IMR-90 (cell line): ENCODE measurements around the gene TMPRSS7. TPM values are rescaled to one million over a fixed set of nuclear protein-coding genes. Genes with fewer than 3 reads are reported as not detected.

Source experiments
- ATAC-seq: fragments of 200-7000 bp; cut with Tn5 transposase; 2 replicates; pipeline ENCODE4 v1.9.1; 2020; ENCODE audit warnings: low read depth, mild to moderate bottlenecking, moderate library complexity
- BruUV-seq: library from RNA; stranded (reverse); fragments of 400-500 nt; replicated peaks from 2 replicates; lab custom pipeline; 2021; lab: Mats Ljungman, UMichigan
- CTCF ChIA-PET: fragments of 300-600 bp; formaldehyde crosslinking; extraction: SDS; loops from one replicate; lab custom pipeline; 2021; ENCODE audit warnings: antibody characterized with exemption; lab: Yijun Ruan, JAX
- POLR2A ChIA-PET: fragments of 300-600 bp; sonication (Branson Sonifier 250); formaldehyde crosslinking; loops from one replicate; lab custom pipeline; 2022; ENCODE audit warnings: antibody characterized with exemption; ENCODE audit not compliant: unreplicated experiment; lab: Charles Lee
- DNase-seq: peaks from one replicate; pipeline ENCODE4 v3.0.0; 2013
- H2AFZ ChIP-seq: replicated peaks from 2 replicates; pipeline ENCODE3; 2013; ENCODE audit warnings: low read length, mild to moderate bottlenecking; ENCODE audit not compliant: poor library complexity
- H2AK5ac ChIP-seq: 2 replicates; pipeline ENCODE4 v1.6.1; 2013; ENCODE audit warnings: low read depth, low read length, inconsistent platforms
- H2AK9ac ChIP-seq: replicated peaks from 2 replicates; pipeline ENCODE3; 2013; ENCODE audit warnings: mild to moderate bottlenecking, low read depth, low read length, moderate library complexity; ENCODE audit not compliant: poor library complexity
- H2BK120ac ChIP-seq: 2 replicates; pipeline ENCODE4 v1.6.1; 2013; ENCODE audit warnings: low read depth, low read length, inconsistent platforms
- H2BK15ac ChIP-seq: 3 replicates; pipeline ENCODE4 v1.6.1; 2013; ENCODE audit warnings: low read depth, low read length, inconsistent platforms
- H2BK20ac ChIP-seq: 2 replicates; pipeline ENCODE4 v1.6.1; 2013; ENCODE audit warnings: low read depth, mild to moderate bottlenecking, inconsistent platforms, low read length, moderate library complexity
- H2BK5ac ChIP-seq: 2 replicates; pipeline ENCODE4 v1.6.1; 2013; ENCODE audit warnings: mild to moderate bottlenecking, low read depth, low read length, inconsistent platforms; ENCODE audit not compliant: poor library complexity, severe bottlenecking
- H3K14ac ChIP-seq: replicated peaks from 2 replicates; pipeline ENCODE4 v1.6.1; 2013; ENCODE audit warnings: low read depth, low read length, inconsistent platforms
- H3K18ac ChIP-seq: 2 replicates; pipeline ENCODE4 v1.6.1; 2013; ENCODE audit warnings: low read depth, low read length, control low read depth
- H3K23ac ChIP-seq: 2 replicates; pipeline ENCODE4 v1.6.1; 2013; ENCODE audit warnings: low read depth, low read length, inconsistent platforms
- H3K27ac ChIP-seq: 2 replicates; pipeline ENCODE4 v1.5.1; 2013; ENCODE audit warnings: mild to moderate bottlenecking, control low read depth, low read length; ENCODE audit not compliant: insufficient read depth
- H3K27me3 ChIP-seq: 2 replicates; pipeline ENCODE4 v1.6.1; 2013; ENCODE audit warnings: low read length; ENCODE audit not compliant: control insufficient read depth, insufficient read depth
- H3K36me3 ChIP-seq: 2 replicates; pipeline ENCODE4 v1.6.1; 2013; ENCODE audit warnings: low read length, mixed read lengths; ENCODE audit not compliant: control insufficient read depth, insufficient read depth
- H3K4ac ChIP-seq: 2 replicates; pipeline ENCODE4 v1.6.1; 2013; ENCODE audit warnings: low read depth, low read length, inconsistent platforms
- H3K4me1 ChIP-seq: 2 replicates; pipeline ENCODE4 v1.6.1; 2013; ENCODE audit warnings: low read length, mixed read lengths; ENCODE audit not compliant: control insufficient read depth, insufficient read depth
- H3K4me2 ChIP-seq: 2 replicates; pipeline ENCODE4 v1.6.1; 2013; ENCODE audit warnings: low read depth, mild to moderate bottlenecking, control low read depth, low read length, moderate library complexity
- H3K4me3 ChIP-seq: 2 replicates; pipeline ENCODE4 v1.5.1; 2013; ENCODE audit warnings: low read depth, mild to moderate bottlenecking, control low read depth, low read length, moderate library complexity; ENCODE audit not compliant: insufficient read depth
- H3K56ac ChIP-seq: 2 replicates; pipeline ENCODE4 v1.6.1; 2013; ENCODE audit warnings: low read length, inconsistent platforms; ENCODE audit not compliant: insufficient read depth; ENCODE audit errors: extremely low read depth
- H3K79me1 ChIP-seq, 2 experiments: 2 replicates each; pipeline ENCODE4 v1.6.1; 2013; ENCODE audit warnings: low read length in 2 of 2, inconsistent platforms in 1 of 2, low read depth in 1 of 2
- H3K9ac ChIP-seq: 2 replicates; pipeline ENCODE4 v1.6.1; 2013; ENCODE audit warnings: low read depth, low read length, control low read depth
- H3K9me1 ChIP-seq: 2 replicates; pipeline ENCODE4 v1.6.1; 2013; ENCODE audit warnings: low read length, inconsistent platforms; ENCODE audit not compliant: insufficient read depth
- H3K9me3 ChIP-seq: 2 replicates; pipeline ENCODE4 v1.6.1; 2013; ENCODE audit warnings: low read length; ENCODE audit not compliant: control insufficient read depth, insufficient read depth
- H4K20me1 ChIP-seq: 2 replicates; pipeline ENCODE4 v1.6.1; 2013; ENCODE audit warnings: low read length, inconsistent platforms; ENCODE audit not compliant: insufficient read depth
- H4K5ac ChIP-seq: 2 replicates; pipeline ENCODE4 v1.6.1; 2013; ENCODE audit warnings: mild to moderate bottlenecking, low read depth, low read length, control low read depth
- H4K8ac ChIP-seq, 2 experiments: 2 replicates each; pipeline ENCODE4 v1.6.1; 2013; ENCODE audit warnings: low read depth in 2 of 2, low read length in 2 of 2, control low read depth in 1 of 2, inconsistent platforms in 1 of 2
- H4K91ac ChIP-seq: 2 replicates; pipeline ENCODE4 v1.6.1; 2013; ENCODE audit warnings: low read depth, low read length, inconsistent platforms; ENCODE audit not compliant: insufficient read depth
- SMC3 ChIP-seq: fragments of 150-350 bp; IDR thresholded peaks from 2 replicates; pipeline ENCODE4 v1.6.1; 2016; ENCODE audit warnings: low read depth, mild to moderate bottlenecking, antibody characterized with exemption, low read length, moderate library complexity
- WGBS, 2 experiments: methylation state at CpG; one replicate each; pipeline versions ENCODE4 v1.1.5 to v1.1.7; 2013; ENCODE audit warnings: missing lambda C conversion rate in 2 of 2; ENCODE audit not compliant: insufficient read length in 1 of 2; ENCODE audit errors: extremely low coverage in 2 of 2; 5-methylcytosine and 5-hydroxymethylcytosine counted together
- dilution Hi-C: fragments of 300-500 bp; cut with HindIII; formaldehyde crosslinking; loops from one replicate; pipeline ENCODE4 v1.14.3; 2018; ENCODE audit warnings: low sequenced_read_pairs; ENCODE audit not compliant: unreplicated experiment
- in situ Hi-C: fragments of 300-500 bp; cut with MboI; formaldehyde crosslinking; loops from 3 replicates; pipeline ENCODE4 v1.14.3; 2019; ENCODE audit warnings: low sequenced_read_pairs, inconsistent platforms, mixed read lengths
- intact Hi-C: fragments of 100-400 bp; cut with micrococcal nuclease; formaldehyde crosslinking; loops from 2 replicates; pipeline ENCODE4 v1.10.0; 2022
- polyA plus RNA-seq, 3 experiments: library from polyadenylated mRNA; depleted of rRNA; stranded (reverse); fragments of >200 nt; gene quantifications; 2 replicates each; pipeline ENCODE4 v1.2.3, GENCODE V29; 2012; ENCODE audit warnings: low replicate concordance in 1 of 3
- total RNA-seq: library from RNA; depleted of rRNA; stranded (reverse); fragments of >200 nt; gene quantifications from 2 replicates; pipeline ENCODE4 v1.2.3, GENCODE V29; 2012

Gene TMPRSS7
- total and polyA plus RNA-seq, 2 of the 4 experiments (the other 2 are of a cell fraction): 0.07 TPM; not detected in 1

DNA sequence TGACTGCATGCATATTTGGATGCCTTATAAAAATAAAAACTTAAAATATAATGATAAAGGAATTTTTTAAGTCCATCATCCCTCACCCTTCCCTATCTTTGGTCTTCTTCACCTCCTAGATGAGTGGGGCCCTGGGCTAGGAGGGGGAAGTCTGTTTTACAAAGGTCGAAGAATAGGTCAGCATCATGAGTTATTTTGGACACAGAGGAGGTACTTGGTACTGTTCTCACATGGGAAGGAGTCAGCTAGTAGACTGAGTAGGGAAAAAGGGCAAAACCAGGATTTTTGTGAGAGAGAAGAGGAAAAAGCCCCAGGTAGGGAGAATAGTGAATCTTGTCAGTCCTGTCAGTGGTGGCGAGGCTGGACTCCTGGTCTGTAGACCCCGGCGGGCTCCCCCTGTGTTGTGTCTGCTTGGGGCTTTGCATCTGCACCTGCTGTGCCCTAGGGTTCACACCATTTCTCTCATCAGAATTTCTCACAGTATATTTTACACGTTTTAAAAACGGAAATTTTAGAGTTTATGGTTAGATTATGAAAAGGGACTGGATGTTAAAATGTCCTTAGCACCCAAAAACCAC is 81.4 kb downstream of the TMPRSS7 start:
- Histone ChIP-seq H3K9me1 (no peaks in the 10 kb centered on the region), H2BK5ac (no peak overlapping the region), H2BK20ac (no peak overlapping the region), H4K8ac (no peak overlapping the region), H3K27me3 (no peaks in the 10 kb centered on the region), H3K36me3 (peaks cover 6% of the 10 kb centered on the region), H2AK9ac (no peak overlapping the region), H3K4ac (no peak overlapping the region), H4K20me1 (no peaks in the 10 kb centered on the region), H4K91ac (no peak overlapping the region), H3K79me1 (peaks cover 0 to 5% of the 10 kb centered on the region in 2 experiments; a peak in 1 of 4 replicates), H2BK15ac (no peak overlapping the region), H3K4me2 (no peak overlapping the region), H2AK5ac (no peak overlapping the region), H3K9ac (no peak overlapping the region), H3K4me3 (no peak overlapping the region), H3K14ac (no peak overlapping the region), H3K56ac (no peak overlapping the region), H3K27ac (no peak overlapping the region), H3K4me1 (no peaks in the 10 kb centered on the region), H3K18ac (no peak overlapping the region), H4K5ac (no peak overlapping the region), H2AFZ (no peak overlapping the region), H3K9me3 (no peaks in the 10 kb centered on the region), H2BK120ac (no peak overlapping the region), H3K23ac (no peak overlapping the region)
- in situ Hi-C loops: no loop called here
- POLR2A ChIA-PET: no interaction called here
- CTCF ChIA-PET: no interaction called here
- intact Hi-C loops: no loop called here
- DNase-seq (no peak), ATAC-seq (no peak)
- dilution Hi-C loops: no loop called here
- no TSS peak for BruUV-seq
- TF ChIP-seq SMC3: no peak
- WGBS, 2 experiments: 100% methylated on average over 1 of the region's 6 CpGs; no CpG with 5 or more reads in 1 of the 2 experiments
